GM21737 (cell line): ENCODE results near the gene SIL1.

Experiments
- ATAC-seq: cut with Tn5 transposase; IDR thresholded peaks from one replicate; pipeline ENCODE4 v1.9.1; 2021; ENCODE audit warnings: mild to moderate bottlenecking, moderate library complexity; ENCODE audit not compliant: unreplicated experiment

The SIL1 gene

GRCh38 chr5:139146809-139147482 is 51.2 kb downstream of the SIL1 start:
- no peak for ATAC-seq

GRCh38 chr5:139141446-139142204 is 56.5 kb downstream of the SIL1 start:
- no peak for ATAC-seq

GRCh38 chr5:139140591-139141071 is 57.5 kb downstream of the SIL1 start:
- ATAC-seq: no peak

- ATAC-seq: no peak
Observed at GRCh38 chr5:139138809-139139208, 59.4 kb downstream of the SIL1 start.

- ATAC-seq: no peak
Observed at GRCh38 chr5:139138109-139138508, 60.1 kb downstream of the SIL1 start.

- ATAC-seq: no peak
Observed at GRCh38 chr5:139137697-139138096, 60.5 kb downstream of the SIL1 start.

GRCh38 chr5:139134906-139135305 is 63.3 kb downstream of the SIL1 start:
- no peak for ATAC-seq

GRCh38 chr5:139133282-139133681 is 64.9 kb downstream of the SIL1 start:
- no peak for ATAC-seq

GRCh38 chr5:139132515-139132914 is 65.7 kb downstream of the SIL1 start:
- ATAC-seq: no peak

GRCh38 chr5:139131921-139132432 is 66.2 kb downstream of the SIL1 start:
- no peak for ATAC-seq

GRCh38 chr5:139131465-139131864 is 66.7 kb downstream of the SIL1 start:
- no peak for ATAC-seq

GRCh38 chr5:139131062-139131461 is 67.1 kb downstream of the SIL1 start:
- no peak for ATAC-seq

- ATAC-seq: no peak
Observed at GRCh38 chr5:139130214-139130613, 68.0 kb downstream of the SIL1 start.

- ATAC-seq: no peak
Observed at GRCh38 chr5:139126711-139127111, 71.5 kb downstream of the SIL1 start.

GRCh38 chr5:139125991-139126390 is 72.2 kb downstream of the SIL1 start:
- ATAC-seq: no peak

- no peak for ATAC-seq
Observed at GRCh38 chr5:139124774-139125520, 73.2 kb downstream of the SIL1 start.

GRCh38 chr5:139121120-139121519 is 77.0 kb downstream of the SIL1 start:
- no peak for ATAC-seq

GRCh38 chr5:139120521-139120920 is 77.6 kb downstream of the SIL1 start:
- ATAC-seq: no peak

GRCh38 chr5:139118804-139119203 is 79.4 kb downstream of the SIL1 start:
- ATAC-seq: no peak

- ATAC-seq: no peak
Observed at GRCh38 chr5:139117342-139117884, 80.8 kb downstream of the SIL1 start.

GRCh38 chr5:139116100-139116655 is 82.0 kb downstream of the SIL1 start:
- ATAC-seq: no peak
